Fibroblast of lung (primary cell): ENCODE data around the gene SEZ6L. TPM values are rescaled to one million over a fixed set of nuclear protein-coding genes. Genes with fewer than 3 reads are reported as not detected.

Experiments used
- DNase-seq, 2 donors: peaks; one replicate each; pipeline versions ENCODE4 v3.0.0 to v3.0.0-alpha.2; 2010; ENCODE audit warnings: low read depth in 2 of 2
- H2AFZ ChIP-seq: 2 replicates; pipeline ENCODE4 v1.5.1; 2012; ENCODE audit warnings: low read length, control low read depth, inconsistent platforms
- H3K27ac ChIP-seq: 2 replicates; pipeline ENCODE4 v1.5.1; 2011; ENCODE audit warnings: low read length, control low read depth; ENCODE audit not compliant: insufficient read depth
- H3K27me3 ChIP-seq: 2 replicates; pipeline ENCODE4 v1.5.1; 2011; ENCODE audit warnings: mild to moderate bottlenecking, low read length; ENCODE audit not compliant: control insufficient read depth, insufficient read depth
- H3K36me3 ChIP-seq: 2 replicates; pipeline ENCODE4 v1.5.1; 2011; ENCODE audit warnings: low read length; ENCODE audit not compliant: control insufficient read depth, insufficient read depth
- H3K4me1 ChIP-seq: 2 replicates; pipeline ENCODE4 v1.5.1; 2011; ENCODE audit warnings: low read length; ENCODE audit not compliant: control insufficient read depth, insufficient read depth; ENCODE audit errors: extremely low read depth
- H3K4me2 ChIP-seq: 2 replicates; pipeline ENCODE4 v1.5.1; 2011; ENCODE audit warnings: low read length, control low read depth; ENCODE audit not compliant: insufficient read depth; ENCODE audit errors: extremely low read depth
- H3K4me3 ChIP-seq, 4 experiments: fragments of 200-600 bp in 1 of 4; sonication (generic) in 1 of 4; replicated peaks in 1 of 4; 2 replicates each; pipeline ENCODE4 v1.5.1; 2011 to 2016; ENCODE audit warnings: low read length in 4 of 4, low read depth in 3 of 4, mild to moderate bottlenecking in 3 of 4, control low read depth in 2 of 4, inconsistent platforms in 1 of 4, mixed read lengths in 1 of 4; ENCODE audit not compliant: insufficient read depth in 1 of 4; ENCODE audit errors: control extremely low read depth in 1 of 4
- H3K79me2 ChIP-seq: 2 replicates; pipeline ENCODE4 v1.5.1; 2012; ENCODE audit warnings: mild to moderate bottlenecking, low read length, inconsistent platforms; ENCODE audit not compliant: control insufficient read depth, insufficient read depth
- H3K9ac ChIP-seq: 2 replicates; pipeline ENCODE4 v1.5.1; 2011; ENCODE audit warnings: mild to moderate bottlenecking, low read length, control low read depth; ENCODE audit not compliant: insufficient read depth
- H3K9me3 ChIP-seq: 2 replicates; pipeline ENCODE4 v1.5.1; 2012; ENCODE audit warnings: low read depth, low read length; ENCODE audit not compliant: control insufficient read depth, insufficient read depth
- H4K20me1 ChIP-seq: 2 replicates; pipeline ENCODE4 v1.5.1; 2011; ENCODE audit warnings: low read length; ENCODE audit not compliant: control insufficient read depth, insufficient read depth; ENCODE audit errors: extremely low read depth
- EZH2 ChIP-seq: IDR thresholded peaks from 2 replicates; pipeline ENCODE4 v1.5.1; 2012; ENCODE audit warnings: low read length, control low read depth, mild to moderate bottlenecking; ENCODE audit errors: missing control alignments
- polyA plus RNA-seq, 2 donors: library from polyadenylated mRNA; depleted of rRNA in 1 of 2; stranded (reverse) in 1 of 2; unstranded in 1 of 2; fragments of >200 nt; gene quantifications; 2 replicates each; pipeline ENCODE4 v1.2.1, GENCODE V29; 2011 to 2012; ENCODE audit warnings: missing spikeins in 1 of 2
- total RNA-seq: library from RNA; depleted of rRNA; stranded (reverse); fragments of >200 nt; gene quantifications from 2 replicates; pipeline ENCODE4 v1.2.1, GENCODE V29; 2014
- TF ChIP-seq, protein P1 (sequence below), 2 donors: IDR thresholded peaks in 1 of 2; conservative IDR thresholded peaks in 1 of 2; 1 replicate in 1 of 2; 2 replicates in 1 of 2; pipeline ENCODE4 v1.5.1; 2011 to 2012; ENCODE audit warnings: low read length in 2 of 2, control low read depth in 1 of 2, inconsistent platforms in 1 of 2, low read depth in 1 of 2, mild to moderate bottlenecking in 1 of 2

The SEZ6L gene
- total and polyA plus RNA-seq, 2 donors (not counting 1 experiment from before 2014, with no cell fraction given), result not detected

DNA sequence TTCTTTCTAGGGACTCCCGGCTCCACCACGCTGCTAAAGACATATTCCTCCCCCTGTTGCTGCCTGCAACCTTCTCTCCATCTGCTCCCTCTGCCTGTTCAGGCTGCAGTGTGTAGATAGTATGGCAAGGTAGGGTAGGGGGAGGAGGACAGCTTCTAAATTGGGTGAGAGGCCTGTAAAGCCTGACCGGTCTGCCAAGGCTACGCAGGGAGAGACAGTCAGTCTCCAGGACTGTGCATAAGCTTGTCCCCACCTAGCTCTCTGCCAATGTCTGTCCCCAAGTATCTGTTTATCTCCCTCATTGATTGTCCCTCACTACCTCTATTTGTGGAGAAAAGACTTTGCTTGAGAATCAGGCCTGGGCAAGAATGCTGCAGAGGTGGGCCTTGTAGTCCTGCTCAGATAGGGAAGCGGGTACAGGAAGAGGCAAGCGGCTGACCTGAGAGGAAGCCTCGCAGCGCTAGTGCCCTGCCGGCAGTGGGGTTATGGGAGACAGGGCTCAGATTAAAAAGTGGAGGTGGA, 871 bp upstream of the SEZ6L start:
- peaks cover 8% of the 10 kb centered on the region for H3K27me3 ChIP-seq
- no peaks in the 10 kb centered on the region for H3K4me1 ChIP-seq
- no peak for DNase-seq
- H4K20me1 ChIP-seq, result no peaks in the 10 kb centered on the region
- no peak overlapping the region for H3K4me2 ChIP-seq
- no peak overlapping the region for H3K4me3 ChIP-seq
- H3K36me3 ChIP-seq, result no peaks in the 10 kb centered on the region
- H2AFZ ChIP-seq, result no peak overlapping the region
- H3K9me3 ChIP-seq, result no peaks in the 10 kb centered on the region
- H3K27ac ChIP-seq, result no peak overlapping the region
- no peak overlapping the region for H3K9ac ChIP-seq
- no peaks in the 10 kb centered on the region for H3K79me2 ChIP-seq
- TF ChIP-seq, protein P1, sequence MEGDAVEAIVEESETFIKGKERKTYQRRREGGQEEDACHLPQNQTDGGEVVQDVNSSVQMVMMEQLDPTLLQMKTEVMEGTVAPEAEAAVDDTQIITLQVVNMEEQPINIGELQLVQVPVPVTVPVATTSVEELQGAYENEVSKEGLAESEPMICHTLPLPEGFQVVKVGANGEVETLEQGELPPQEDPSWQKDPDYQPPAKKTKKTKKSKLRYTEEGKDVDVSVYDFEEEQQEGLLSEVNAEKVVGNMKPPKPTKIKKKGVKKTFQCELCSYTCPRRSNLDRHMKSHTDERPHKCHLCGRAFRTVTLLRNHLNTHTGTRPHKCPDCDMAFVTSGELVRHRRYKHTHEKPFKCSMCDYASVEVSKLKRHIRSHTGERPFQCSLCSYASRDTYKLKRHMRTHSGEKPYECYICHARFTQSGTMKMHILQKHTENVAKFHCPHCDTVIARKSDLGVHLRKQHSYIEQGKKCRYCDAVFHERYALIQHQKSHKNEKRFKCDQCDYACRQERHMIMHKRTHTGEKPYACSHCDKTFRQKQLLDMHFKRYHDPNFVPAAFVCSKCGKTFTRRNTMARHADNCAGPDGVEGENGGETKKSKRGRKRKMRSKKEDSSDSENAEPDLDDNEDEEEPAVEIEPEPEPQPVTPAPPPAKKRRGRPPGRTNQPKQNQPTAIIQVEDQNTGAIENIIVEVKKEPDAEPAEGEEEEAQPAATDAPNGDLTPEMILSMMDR (conservative IDR thresholded peaks at IDR 0.05 in 1 of 2, IDR thresholded peaks at IDR 0.05 in 1 of 2; ENCODE audit: low read depth in 1 of 2, low read length in 2 of 2), result no peak
- no peak for TF ChIP-seq EZH2

DNA sequence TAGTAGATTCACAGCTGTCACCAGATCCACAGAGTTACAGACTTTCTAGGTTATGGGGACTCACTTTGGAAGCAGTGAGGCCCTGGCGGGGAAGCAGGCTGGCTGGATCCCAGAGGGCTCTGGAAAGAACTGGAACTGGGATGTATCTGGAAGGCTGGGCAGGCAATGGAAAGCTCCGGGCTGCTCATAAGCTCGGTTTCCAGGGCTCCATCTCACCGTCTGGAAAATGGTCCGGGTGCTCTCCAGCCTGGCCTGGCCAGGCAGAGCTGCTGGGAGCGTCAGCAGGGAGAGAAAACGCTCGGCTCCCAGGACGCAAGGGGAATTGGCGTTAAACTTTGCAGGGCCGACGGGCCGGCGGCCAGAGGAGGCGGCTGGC, 335 bp upstream of the SEZ6L start:
- TF ChIP-seq, protein P1 (conservative IDR thresholded peaks at IDR 0.05 in 1 of 2, IDR thresholded peaks at IDR 0.05 in 1 of 2; ENCODE audit: low read depth in 1 of 2, low read length in 2 of 2), result no peak
- no peak overlapping the region for H3K9ac ChIP-seq
- no peak overlapping the region for H3K4me2 ChIP-seq
- H3K4me3 ChIP-seq, result no peak overlapping the region
- peaks cover 8% of the 10 kb centered on the region for H3K27me3 ChIP-seq
- H4K20me1 ChIP-seq, result no peaks in the 10 kb centered on the region
- H3K4me1 ChIP-seq, result no peaks in the 10 kb centered on the region
- H3K79me2 ChIP-seq, result no peaks in the 10 kb centered on the region
- DNase-seq, result peak in 1 of 2 donors; percentile 6
- H3K27ac ChIP-seq, result no peak overlapping the region
- no peaks in the 10 kb centered on the region for H3K36me3 ChIP-seq
- no peak overlapping the region for H2AFZ ChIP-seq
- no peaks in the 10 kb centered on the region for H3K9me3 ChIP-seq

DNA sequence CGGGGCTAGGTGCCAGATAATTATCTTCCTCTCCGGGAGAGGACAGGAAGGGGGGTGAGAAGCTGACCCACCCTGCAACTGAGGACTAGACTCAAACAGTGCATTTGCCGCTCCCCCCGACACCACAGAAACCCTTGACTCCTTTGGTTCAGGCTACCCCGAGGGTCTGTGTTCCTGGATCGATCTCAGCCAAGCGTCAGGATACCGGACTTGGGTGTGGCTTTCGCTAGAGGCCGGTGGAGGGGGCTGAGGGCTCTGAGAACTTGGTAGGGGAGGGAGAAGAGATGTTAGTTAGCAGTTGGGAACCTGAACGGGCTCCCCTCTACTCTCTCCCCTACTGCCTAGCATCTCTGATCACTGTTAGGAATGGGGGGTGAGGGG, 840 bp downstream of the SEZ6L start:
- H3K4me3 ChIP-seq, result no peak overlapping the region
- no peak overlapping the region for H2AFZ ChIP-seq
- no peaks in the 10 kb centered on the region for H3K36me3 ChIP-seq
- H3K27ac ChIP-seq, result no peak overlapping the region
- no peaks in the 10 kb centered on the region for H3K79me2 ChIP-seq
- no peak for DNase-seq
- H3K9me3 ChIP-seq, result no peaks in the 10 kb centered on the region
- H4K20me1 ChIP-seq, result no peaks in the 10 kb centered on the region
- TF ChIP-seq EZH2, result peak; percentile 12
- TF ChIP-seq, protein P1 (conservative IDR thresholded peaks at IDR 0.05 in 1 of 2, IDR thresholded peaks at IDR 0.05 in 1 of 2; ENCODE audit: low read depth in 1 of 2, low read length in 2 of 2), result no peak
- no peak overlapping the region for H3K4me2 ChIP-seq
- H3K4me1 ChIP-seq, result no peaks in the 10 kb centered on the region
- H3K27me3 ChIP-seq, result peaks cover 8% of the 10 kb centered on the region
- H3K9ac ChIP-seq, result no peak overlapping the region
